Suprapubic skin (tissue), 4 donors: ENCODE measurements around the gene FGF12. TPM values are rescaled to one million over a fixed set of nuclear protein-coding genes. Genes with fewer than 3 reads are reported as not detected.

ENCODE experiments used
- DNase-seq, 2 donors: peaks; one replicate each; pipeline ENCODE4 v3.0.0-alpha.2; 2019; ENCODE audit warnings: low spot score in 2 of 2
- H3K27ac ChIP-seq: fragments of 200-600 bp; sonication (generic); one replicate; pipeline ENCODE4 v1.5.1; 2019
- H3K27me3 ChIP-seq: fragments of 200-600 bp; sonication (generic); one replicate; pipeline ENCODE4 v1.5.1; 2019
- H3K36me3 ChIP-seq: fragments of 200-600 bp; sonication (generic); one replicate; pipeline ENCODE4 v1.5.1; 2019
- H3K4me1 ChIP-seq: fragments of 200-600 bp; sonication (generic); one replicate; pipeline ENCODE4 v1.5.1; 2019
- H3K4me3 ChIP-seq: fragments of 200-600 bp; sonication (generic); one replicate; pipeline ENCODE4 v1.5.1; 2019; ENCODE audit warnings: mild to moderate bottlenecking
- H3K9me3 ChIP-seq: fragments of 200-600 bp; sonication (generic); one replicate; pipeline ENCODE4 v1.5.1; 2019
- EP300 ChIP-seq: sonication (generic); formaldehyde crosslinking; IDR thresholded peaks from one replicate; pipeline ENCODE4 v1.6.1; 2017; ENCODE audit warnings: antibody characterized with exemption
- POLR2A ChIP-seq, 2 donors: fragments of 450-650 bp; IDR thresholded peaks; one replicate each; pipeline ENCODE4 v1.6.1; 2017; ENCODE audit warnings: antibody characterized with exemption in 2 of 2, mild to moderate bottlenecking in 2 of 2, moderate library complexity in 2 of 2
- POLR2AphosphoS5 ChIP-seq, 3 donors: sonication (generic); formaldehyde crosslinking; IDR thresholded peaks; one replicate each; pipeline ENCODE4 v1.6.1; 2017; ENCODE audit warnings: antibody characterized with exemption in 3 of 3
- WGBS: methylation state at CpG from one replicate; pipeline ENCODE4 v1.1.5; 2018; 5-methylcytosine and 5-hydroxymethylcytosine counted together
- total RNA-seq, 4 donors: library from RNA; depleted of rRNA; stranded (reverse); fragments of >200 nt; gene quantifications; one replicate each; pipeline ENCODE4 v1.1.0, GENCODE V29; 2016
- TF ChIP-seq, protein P1 (sequence below), 2 donors: fragments of 200-600 bp in 1 of 2; fragments of 450-650 bp in 1 of 2; sonication (generic) in 1 of 2; IDR thresholded peaks; one replicate each; pipeline ENCODE4 v1.5.1; 2016 to 2019; ENCODE audit warnings: antibody characterized with exemption in 2 of 2, mild to moderate bottlenecking in 1 of 2, moderate library complexity in 1 of 2

Gene FGF12
- total RNA-seq, 4 donors from 2014 or later = 1.5 to 3.6 (median 1.6) TPM

GRCh38 chr3:192564611-192565010 is 162.7 kb downstream of the FGF12 start:
- no peak for TF ChIP-seq POLR2AphosphoS5 (IDR thresholded peaks at IDR 0.05)
- no peak for TF ChIP-seq EP300
- TF ChIP-seq, protein P1, sequence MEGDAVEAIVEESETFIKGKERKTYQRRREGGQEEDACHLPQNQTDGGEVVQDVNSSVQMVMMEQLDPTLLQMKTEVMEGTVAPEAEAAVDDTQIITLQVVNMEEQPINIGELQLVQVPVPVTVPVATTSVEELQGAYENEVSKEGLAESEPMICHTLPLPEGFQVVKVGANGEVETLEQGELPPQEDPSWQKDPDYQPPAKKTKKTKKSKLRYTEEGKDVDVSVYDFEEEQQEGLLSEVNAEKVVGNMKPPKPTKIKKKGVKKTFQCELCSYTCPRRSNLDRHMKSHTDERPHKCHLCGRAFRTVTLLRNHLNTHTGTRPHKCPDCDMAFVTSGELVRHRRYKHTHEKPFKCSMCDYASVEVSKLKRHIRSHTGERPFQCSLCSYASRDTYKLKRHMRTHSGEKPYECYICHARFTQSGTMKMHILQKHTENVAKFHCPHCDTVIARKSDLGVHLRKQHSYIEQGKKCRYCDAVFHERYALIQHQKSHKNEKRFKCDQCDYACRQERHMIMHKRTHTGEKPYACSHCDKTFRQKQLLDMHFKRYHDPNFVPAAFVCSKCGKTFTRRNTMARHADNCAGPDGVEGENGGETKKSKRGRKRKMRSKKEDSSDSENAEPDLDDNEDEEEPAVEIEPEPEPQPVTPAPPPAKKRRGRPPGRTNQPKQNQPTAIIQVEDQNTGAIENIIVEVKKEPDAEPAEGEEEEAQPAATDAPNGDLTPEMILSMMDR (IDR thresholded peaks at IDR 0.05) = no peak
- TF ChIP-seq POLR2A (IDR thresholded peaks at IDR 0.05) = no peak
- Histone ChIP-seq H3K27ac (no peak overlapping the region), H3K36me3 (no peaks in the 10 kb centered on the region), H3K9me3 (no peaks in the 10 kb centered on the region), H3K4me3 (no peak overlapping the region), H3K27me3 (no peaks in the 10 kb centered on the region), H3K4me1 (no peaks in the 10 kb centered on the region)
- no peak for DNase-seq

DNA sequence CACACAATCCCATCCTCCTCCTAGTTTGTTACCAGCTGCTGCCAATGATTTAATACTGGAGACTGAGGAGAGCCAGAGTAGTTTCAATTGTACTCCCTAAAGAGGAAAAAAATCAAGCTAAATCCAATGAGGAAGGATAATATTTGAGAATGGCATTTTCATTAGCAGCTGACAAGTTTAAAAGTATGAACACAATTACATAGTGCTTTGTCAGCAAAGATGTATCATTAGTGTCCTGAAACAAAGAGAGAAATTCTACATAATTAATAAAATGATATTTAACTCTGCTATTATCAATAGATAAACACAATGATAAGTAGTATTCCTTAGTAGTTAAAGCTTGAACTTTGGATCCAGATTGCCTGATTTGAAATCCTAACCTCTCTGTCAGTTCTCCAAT is 163.9 kb downstream of the FGF12 start:
- Histone ChIP-seq H3K4me1 (no peaks in the 10 kb centered on the region), H3K27ac (no peak overlapping the region), H3K27me3 (no peaks in the 10 kb centered on the region), H3K36me3 (no peaks in the 10 kb centered on the region), H3K9me3 (no peaks in the 10 kb centered on the region), H3K4me3 (no peak overlapping the region)
- TF ChIP-seq, protein P1 (IDR thresholded peaks at IDR 0.05) = no peak
- TF ChIP-seq EP300 (no peak), POLR2AphosphoS5 (IDR thresholded peaks at IDR 0.05) (no peak), POLR2A (IDR thresholded peaks at IDR 0.05) (no peak)
- DNase-seq = no peak

- no peak for DNase-seq
- Histone ChIP-seq H3K4me1 (no peaks in the 10 kb centered on the region), H3K36me3 (no peaks in the 10 kb centered on the region), H3K9me3 (no peaks in the 10 kb centered on the region), H3K27ac (no peak overlapping the region), H3K27me3 (no peaks in the 10 kb centered on the region), H3K4me3 (no peak overlapping the region)
- WGBS = 71% methylated on average over 5 of the region's 5 CpGs
- no peak for TF ChIP-seq POLR2AphosphoS5 (IDR thresholded peaks at IDR 0.05)
- TF ChIP-seq, protein P1 (IDR thresholded peaks at IDR 0.05) = no peak
- no peak for TF ChIP-seq POLR2A (IDR thresholded peaks at IDR 0.05)
- TF ChIP-seq EP300 = no peak
These were observed 173.6 kb downstream of the FGF12 start for GRCh38 chr3:192553707-192554106.

DNA sequence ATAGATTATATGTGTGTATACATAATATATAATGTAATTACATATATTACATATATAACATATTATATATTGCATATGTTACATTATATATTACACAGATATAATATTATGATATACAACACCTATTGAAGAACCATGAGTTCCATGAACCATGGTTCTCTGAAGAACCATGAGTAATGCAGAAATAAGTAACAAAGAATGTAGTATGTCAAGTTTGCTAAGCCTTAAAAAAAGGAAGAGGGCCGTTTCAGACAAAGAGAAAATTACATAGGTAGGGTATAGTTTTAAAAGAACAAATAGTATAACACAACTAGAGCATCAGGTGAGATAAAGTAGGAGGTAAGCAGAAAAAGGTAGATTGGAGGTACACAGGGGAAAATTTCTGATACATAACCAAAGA is 177.0 kb downstream of the FGF12 start:
- Histone ChIP-seq H3K4me3 (no peak overlapping the region), H3K27me3 (no peaks in the 10 kb centered on the region), H3K4me1 (no peaks in the 10 kb centered on the region), H3K27ac (no peak overlapping the region), H3K36me3 (no peaks in the 10 kb centered on the region), H3K9me3 (no peaks in the 10 kb centered on the region)
- WGBS = 24% methylated on average over 1 of the region's 1 CpG
- no peak for TF ChIP-seq EP300
- TF ChIP-seq POLR2A (IDR thresholded peaks at IDR 0.05) = no peak
- TF ChIP-seq POLR2AphosphoS5 (IDR thresholded peaks at IDR 0.05) = no peak
- TF ChIP-seq, protein P1 (IDR thresholded peaks at IDR 0.05) = no peak
- DNase-seq = no peak

DNA sequence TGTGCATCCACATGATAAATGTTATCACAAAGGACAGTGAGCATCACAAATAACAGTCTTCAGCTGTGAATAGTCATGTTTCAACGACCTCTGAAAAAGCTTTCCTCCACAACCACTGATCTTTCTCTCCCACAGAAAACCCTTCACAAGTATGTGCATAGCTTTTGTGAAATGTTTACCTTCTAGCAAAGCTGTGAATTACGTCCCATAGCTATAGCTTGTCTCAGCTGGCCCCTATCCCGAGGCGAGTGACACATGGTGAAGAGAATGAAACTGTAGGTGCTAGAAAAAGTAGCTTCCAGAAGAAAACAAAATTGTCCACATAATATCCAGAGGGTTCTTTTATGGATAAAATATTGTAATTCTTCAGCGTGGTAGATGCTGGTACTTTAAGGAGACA is 182.0 kb downstream of the FGF12 start:
- H3K27me3 ChIP-seq = peaks cover 3% of the 10 kb centered on the region
- H3K27ac ChIP-seq = no peak overlapping the region
- no peak for DNase-seq
- H3K4me1 ChIP-seq = no peaks in the 10 kb centered on the region
- H3K36me3 ChIP-seq = no peaks in the 10 kb centered on the region
- H3K4me3 ChIP-seq = no peak overlapping the region
- 64% methylated on average over 5 of the region's 5 CpGs for WGBS
- TF ChIP-seq POLR2AphosphoS5 (IDR thresholded peaks at IDR 0.05) = no peak
- no peak for TF ChIP-seq EP300
- TF ChIP-seq, protein P1 (IDR thresholded peaks at IDR 0.05) = no peak
- no peak for TF ChIP-seq POLR2A (IDR thresholded peaks at IDR 0.05)
- H3K9me3 ChIP-seq = no peaks in the 10 kb centered on the region
